T-cell (primary cell): ENCODE data around the gene TEAD1. TPM values are rescaled to one million over a fixed set of nuclear protein-coding genes. Genes with fewer than 3 reads are reported as not detected.
A peak's percentile ranks its signal among the peaks of the same experiment; 100 is the strongest.

Source experiments
- ATAC-seq, 4 experiments: fragments of 200-7000 bp in 3 of 4; fragments of 150-1000 bp in 1 of 4; cut with Tn5 transposase; replicated peaks in 1 of 4; 1 replicate in 3 of 4; 2 replicates in 1 of 4; pipeline ENCODE4 v1.10.0; 2021; ENCODE audit warnings: moderate library complexity in 3 of 4, mild to moderate bottlenecking in 2 of 4, moderate number of reproducible peaks in 1 of 4
- CTCF ChIA-PET, 2 donors: fragments of 300-600 bp; sonication (Branson Sonifier 250); formaldehyde crosslinking; loops; one replicate each; lab custom pipeline; 2022; ENCODE audit warnings: antibody characterized with exemption in 2 of 2; lab: Charles Lee
- POLR2A ChIA-PET, 2 donors: fragments of 300-600 bp; sonication (Branson Sonifier 250); formaldehyde crosslinking; loops; one replicate each; lab custom pipeline; 2022; ENCODE audit warnings: antibody characterized with exemption in 2 of 2; lab: Charles Lee
- DNase-seq, 35 experiments: peaks; one replicate each; pipeline versions ENCODE4 v3.0.0 to v3.0.0-alpha.2; 2013 to 2023
- H3K27ac ChIP-seq: one replicate; pipeline ENCODE4 v1.5.1; 2013; ENCODE audit warnings: low read length
- H3K27me3 ChIP-seq, 2 experiments: replicated peaks in 1 of 2; 1 replicate in 1 of 2; 2 replicates in 1 of 2; pipeline versions ENCODE4 v1.6.1 to v1.7.0; 2013; ENCODE audit warnings: low read length in 1 of 2, mixed read lengths in 1 of 2; ENCODE audit not compliant: control insufficient read depth in 2 of 2, insufficient read depth in 2 of 2; ENCODE audit errors: extremely low read depth in 1 of 2
- H3K36me3 ChIP-seq, 2 donors: 1 replicate in 1 of 2; 2 replicates in 1 of 2; pipeline versions ENCODE4 v1.6.1 to v1.7.0; 2013; ENCODE audit warnings: low read length in 1 of 2; ENCODE audit not compliant: control insufficient read depth in 2 of 2, insufficient read depth in 1 of 2; ENCODE audit errors: extremely low read depth in 1 of 2
- H3K4me1 ChIP-seq, 2 experiments: 1 replicate in 1 of 2; 2 replicates in 1 of 2; pipeline versions ENCODE4 v1.6.1 to v1.7.0; 2013; ENCODE audit warnings: low read length in 2 of 2, mixed read lengths in 1 of 2; ENCODE audit not compliant: insufficient read depth in 2 of 2, control insufficient read depth in 1 of 2; ENCODE audit errors: extremely low read depth in 1 of 2
- H3K4me3 ChIP-seq, 2 donors: 1 replicate in 1 of 2; 2 replicates in 1 of 2; pipeline versions ENCODE4 v1.5.1 to v1.7.0; 2013; ENCODE audit warnings: mild to moderate bottlenecking in 2 of 2, low read length in 1 of 2, moderate library complexity in 1 of 2; ENCODE audit not compliant: control insufficient read depth in 1 of 2; ENCODE audit errors: extremely low read depth in 1 of 2
- H3K9me3 ChIP-seq: 2 replicates; pipeline ENCODE4 v1.7.0; 2013
- H3K27ac Mint-ChIP-seq, 2 donors: one replicate each; pipeline ENCODE4 v1.8.0; 2020 to 2021; ENCODE audit warnings: mild to moderate bottlenecking in 2 of 2, mixed read lengths in 2 of 2
- H3K27me3 Mint-ChIP-seq, 2 donors: one replicate each; pipeline ENCODE4 v1.8.0; 2021 to 2022; ENCODE audit warnings: mixed read lengths in 2 of 2
- H3K36me3 Mint-ChIP-seq: one replicate; pipeline ENCODE4 v1.8.0; 2021; ENCODE audit warnings: mixed read lengths
- H3K4me1 Mint-ChIP-seq, 3 donors: one replicate each; pipeline ENCODE4 v1.8.0; 2020 to 2022; ENCODE audit warnings: mixed read lengths in 3 of 3, mild to moderate bottlenecking in 1 of 3
- H3K4me3 Mint-ChIP-seq, 3 donors: one replicate each; pipeline ENCODE4 v1.8.0; 2020 to 2022; ENCODE audit warnings: mild to moderate bottlenecking in 3 of 3, mixed read lengths in 3 of 3, moderate library complexity in 3 of 3
- H3K9me3 Mint-ChIP-seq, 3 donors: one replicate each; pipeline ENCODE4 v1.8.0; 2020 to 2022; ENCODE audit warnings: mixed read lengths in 3 of 3
- WGBS: methylation state at CpG from one replicate; pipeline ENCODE4 v1.1.5; 2013; ENCODE audit warnings: missing lambda C conversion rate; ENCODE audit not compliant: insufficient coverage; 5-methylcytosine and 5-hydroxymethylcytosine counted together
- total RNA-seq, 35 experiments: library from RNA in 6 of 35; stranded (reverse) in 6 of 35; fragments of 120-200 nt in 1 of 35; gene quantifications; one replicate each; pipeline versions ENCODE4 v1.2.1 to v1.2.4 and lab custom pipeline; 2013 to 2026

The TEAD1 gene
- total RNA-seq, 5 donors from 2014 or later (not counting 1 experiment from before 2014, with no cell fraction given): 0.20 to 0.72 (median 0.44) TPM; not detected in 1

DNA sequence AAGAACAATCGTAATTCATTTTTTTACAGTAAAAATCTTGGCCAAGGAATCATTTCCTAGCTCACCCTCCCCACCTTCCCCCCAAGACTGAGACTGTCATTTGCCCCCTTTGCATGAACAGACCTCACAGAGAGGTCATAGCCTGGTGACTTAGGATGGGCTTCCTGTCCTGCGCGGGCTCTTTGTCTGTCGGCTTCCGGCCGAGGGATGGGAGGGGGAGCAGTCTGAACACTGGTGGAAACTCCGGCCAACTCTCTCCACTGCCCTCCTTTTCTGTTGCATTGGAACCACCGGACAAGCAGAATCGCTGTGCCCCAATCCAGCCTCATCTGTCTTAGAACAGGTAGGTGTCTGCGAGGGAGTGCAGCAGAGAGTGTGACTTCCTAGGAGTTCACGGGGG, 41.7 kb downstream of the TEAD1 start:
- Mint-ChIP-seq H3K27ac (no peak overlapping the region), H3K27me3 (peaks cover 44 to 51% of the 10 kb centered on the region in 2 donors), H3K9me3 (no peaks in the 10 kb centered on the region), H3K4me3 (no peak overlapping the region), H3K4me1 (peaks cover 0 to 21% (median 20%) of the 10 kb centered on the region in 3 donors), H3K36me3 (no peaks in the 10 kb centered on the region)
- peaks cover 9 to 17% of the 10 kb centered on the region in 2 experiments for H3K4me1 ChIP-seq
- H3K36me3 ChIP-seq: no peaks in the 10 kb centered on the region
- no peak overlapping the region for H3K27ac ChIP-seq
- 71% methylated on average over 1 of the region's 11 CpGs for WGBS
- POLR2A ChIA-PET: no interaction called here
- no peaks in the 10 kb centered on the region for H3K9me3 ChIP-seq
- DNase-seq (no peak), ATAC-seq (no peak)
- no peak overlapping the region for H3K4me3 ChIP-seq
- H3K27me3 ChIP-seq: peaks cover 4 to 40% of the 10 kb centered on the region in 2 experiments
- CTCF ChIA-PET: no interaction called here

DNA sequence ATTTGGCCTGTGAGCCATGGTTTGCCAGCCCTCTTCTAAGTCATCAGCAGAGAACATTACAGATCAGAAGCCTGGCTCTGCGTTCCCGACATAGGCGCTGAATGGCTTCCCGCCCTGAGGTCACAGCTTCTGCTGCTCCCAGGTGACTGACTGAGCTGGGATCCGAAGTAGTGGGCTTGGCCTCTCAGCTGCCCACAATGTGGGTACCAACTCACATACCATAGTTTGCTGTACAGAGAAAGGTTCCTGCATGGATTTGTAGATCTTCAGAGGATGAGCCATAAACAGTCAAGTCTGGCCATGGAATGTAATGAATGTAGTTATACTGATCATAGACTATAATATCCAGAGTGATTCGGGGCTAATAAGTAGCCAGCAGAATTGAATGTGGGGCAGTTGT, 42.6 kb downstream of the TEAD1 start:
- WGBS: no CpG with 5 or more reads among the region's 6 CpGs
- no peak for DNase-seq

DNA sequence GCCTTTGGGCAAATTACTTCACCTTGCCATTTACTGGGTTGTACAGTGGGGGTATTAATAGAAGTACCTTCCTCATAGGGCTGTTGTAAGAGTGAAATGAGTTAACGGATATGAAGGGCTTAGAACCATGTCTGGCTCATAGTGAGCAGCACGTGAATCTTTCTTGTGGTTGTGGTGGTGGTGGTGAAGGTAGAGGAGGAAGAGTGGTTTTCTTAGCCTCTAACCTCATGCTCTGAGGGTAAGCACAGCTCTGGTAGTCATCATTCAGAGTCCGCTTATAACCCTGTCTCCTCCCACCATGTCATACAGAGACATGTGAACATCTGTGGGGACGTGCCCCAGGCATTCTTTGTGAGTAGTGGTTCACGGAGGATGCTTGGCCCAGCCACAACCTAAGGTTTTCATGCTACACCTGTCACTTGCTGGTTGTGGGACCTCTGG, 43.6 kb downstream of the TEAD1 start:
- Histone ChIP-seq H3K36me3 (no peaks in the 10 kb centered on the region), H3K27me3 (peaks cover 13 to 47% of the 10 kb centered on the region in 2 experiments), H3K4me3 (peak overlapping the region in 1 of 2 donors; percentile 17), H3K9me3 (no peaks in the 10 kb centered on the region), H3K4me1 (peaks cover 9 to 17% of the 10 kb centered on the region in 2 experiments), H3K27ac (no peak overlapping the region)
- H3K9me3 Mint-ChIP-seq: no peaks in the 10 kb centered on the region
- peaks cover 49 to 58% of the 10 kb centered on the region in 2 donors for H3K27me3 Mint-ChIP-seq
- H3K27ac Mint-ChIP-seq: no peak overlapping the region
- ChIA-PET POLR2A (no interaction called here), CTCF (no interaction called here)
- H3K4me1 Mint-ChIP-seq: peaks cover 0 to 21% (median 20%) of the 10 kb centered on the region in 3 donors
- ATAC-seq: peak; percentile 82 to 98 (median 90)
- no peaks in the 10 kb centered on the region for H3K36me3 Mint-ChIP-seq
- DNase-seq: peak in 33 of 35 experiments; percentile 1 to 72 (median 27)
- peak overlapping the region in 1 of 3 donors; percentile 21 for H3K4me3 Mint-ChIP-seq
- WGBS: no CpG with 5 or more reads among the region's 5 CpGs

More for the DNA sequence above, 42.6 kb downstream of the TEAD1 start:
- POLR2A ChIA-PET: no interaction called here
- peak overlapping the region in 1 of 3 donors; percentile 12 for H3K4me3 Mint-ChIP-seq
- Histone ChIP-seq H3K36me3 (no peaks in the 10 kb centered on the region), H3K27ac (no peak overlapping the region), H3K27me3 (peaks cover 4 to 43% of the 10 kb centered on the region in 2 experiments), H3K4me3 (no peak overlapping the region), H3K9me3 (no peaks in the 10 kb centered on the region), H3K4me1 (peaks cover 9 to 17% of the 10 kb centered on the region in 2 experiments)
- H3K27me3 Mint-ChIP-seq: peaks cover 51 to 53% of the 10 kb centered on the region in 2 donors
- no peak overlapping the region for H3K27ac Mint-ChIP-seq
- no peaks in the 10 kb centered on the region for H3K36me3 Mint-ChIP-seq
- CTCF ChIA-PET: no interaction called here
- no peaks in the 10 kb centered on the region for H3K9me3 Mint-ChIP-seq
- no peak for ATAC-seq
- H3K4me1 Mint-ChIP-seq: peaks cover 0 to 21% (median 20%) of the 10 kb centered on the region in 3 donors

DNA sequence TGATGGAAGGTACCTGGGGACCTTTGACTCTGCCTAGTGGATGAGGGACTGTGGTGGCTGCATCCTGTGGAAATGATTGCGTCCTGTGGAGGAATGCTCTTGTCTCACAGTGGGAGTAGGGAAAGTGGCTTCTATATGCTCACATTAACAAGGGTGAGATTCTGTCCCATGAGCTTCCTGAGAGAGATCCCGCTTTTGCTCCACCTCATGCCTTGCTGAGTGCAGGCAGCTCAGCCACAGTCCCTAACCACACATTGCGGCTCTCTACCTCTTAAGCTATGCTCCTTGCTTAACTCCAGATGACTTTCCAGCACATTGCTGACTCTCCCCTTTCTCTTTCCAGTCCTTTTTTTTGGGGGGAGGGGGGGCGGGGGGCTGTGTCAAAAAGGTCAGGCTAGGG, 45.0 kb downstream of the TEAD1 start:
- POLR2A ChIA-PET: no interaction called here
- ATAC-seq (no peak), DNase-seq (no peak)
- CTCF ChIA-PET: no interaction called here
- Histone ChIP-seq H3K36me3 (no peaks in the 10 kb centered on the region), H3K4me1 (peaks cover 9 to 17% of the 10 kb centered on the region in 2 experiments), H3K27me3 (peaks cover 15 to 44% of the 10 kb centered on the region in 2 experiments), H3K27ac (no peak overlapping the region), H3K4me3 (no peak overlapping the region), H3K9me3 (no peaks in the 10 kb centered on the region)
- Mint-ChIP-seq H3K27ac (no peak overlapping the region), H3K9me3 (no peaks in the 10 kb centered on the region), H3K36me3 (no peaks in the 10 kb centered on the region), H3K27me3 (peaks cover 54 to 64% of the 10 kb centered on the region in 2 donors), H3K4me1 (peaks cover 10 to 21% (median 20%) of the 10 kb centered on the region in 3 donors), H3K4me3 (no peak overlapping the region)
- 57% methylated on average over 1 of the region's 4 CpGs for WGBS

DNA sequence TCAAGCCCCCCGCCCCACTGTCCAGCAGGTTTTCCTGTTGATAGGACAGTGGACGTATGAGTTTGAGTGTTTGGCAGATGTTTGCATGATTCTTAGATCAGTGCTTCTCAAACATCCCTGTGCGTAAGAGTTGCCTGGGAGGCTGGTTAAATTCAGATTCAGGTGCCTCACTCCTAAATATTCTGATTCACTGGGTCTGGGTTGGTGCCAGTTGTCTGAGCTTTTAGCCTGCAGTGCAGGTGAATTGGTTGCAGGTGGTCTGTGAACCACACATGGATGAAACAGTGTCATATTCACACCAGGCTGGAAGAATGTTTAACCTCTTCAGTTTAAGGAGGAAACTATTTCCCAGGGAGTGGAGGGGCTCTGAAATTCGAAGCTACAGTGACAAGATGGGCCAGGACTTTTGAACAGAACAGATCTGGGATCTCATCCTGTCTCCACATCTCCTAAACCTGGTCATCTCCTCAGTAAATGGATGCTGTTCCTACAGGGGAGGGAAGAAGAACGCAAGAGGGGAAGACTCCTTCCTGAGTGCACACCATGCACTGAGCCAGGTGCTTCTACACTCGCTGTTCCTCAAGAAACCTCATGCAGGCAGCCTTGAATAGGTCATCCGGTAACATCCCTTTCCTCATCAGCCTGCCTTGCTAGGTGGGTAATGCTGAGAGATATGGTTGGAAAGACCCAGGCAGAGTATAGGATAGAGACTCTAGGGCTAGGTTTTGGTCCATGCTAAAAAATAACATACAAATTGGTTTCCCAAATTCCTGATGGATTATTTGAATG, 47.8 kb downstream of the TEAD1 start:
- Mint-ChIP-seq H3K27ac (no peak overlapping the region), H3K36me3 (no peaks in the 10 kb centered on the region), H3K4me1 (peaks cover 15 to 20% (median 17%) of the 10 kb centered on the region in 3 donors), H3K4me3 (no peak overlapping the region), H3K9me3 (no peaks in the 10 kb centered on the region), H3K27me3 (peaks cover 56 to 76% of the 10 kb centered on the region in 2 donors)
- H3K27me3 ChIP-seq: peaks cover 16 to 35% of the 10 kb centered on the region in 2 experiments
- H3K9me3 ChIP-seq: no peaks in the 10 kb centered on the region
- ChIA-PET CTCF (no interaction called here), POLR2A (no interaction called here)
- ATAC-seq (no peak), DNase-seq (no peak)
- H3K4me1 ChIP-seq: peaks cover 9 to 17% of the 10 kb centered on the region in 2 experiments
- WGBS: no CpG with 5 or more reads among the region's 7 CpGs
- H3K36me3 ChIP-seq: no peaks in the 10 kb centered on the region
- no peak overlapping the region for H3K4me3 ChIP-seq
- H3K27ac ChIP-seq: no peak overlapping the region

DNA sequence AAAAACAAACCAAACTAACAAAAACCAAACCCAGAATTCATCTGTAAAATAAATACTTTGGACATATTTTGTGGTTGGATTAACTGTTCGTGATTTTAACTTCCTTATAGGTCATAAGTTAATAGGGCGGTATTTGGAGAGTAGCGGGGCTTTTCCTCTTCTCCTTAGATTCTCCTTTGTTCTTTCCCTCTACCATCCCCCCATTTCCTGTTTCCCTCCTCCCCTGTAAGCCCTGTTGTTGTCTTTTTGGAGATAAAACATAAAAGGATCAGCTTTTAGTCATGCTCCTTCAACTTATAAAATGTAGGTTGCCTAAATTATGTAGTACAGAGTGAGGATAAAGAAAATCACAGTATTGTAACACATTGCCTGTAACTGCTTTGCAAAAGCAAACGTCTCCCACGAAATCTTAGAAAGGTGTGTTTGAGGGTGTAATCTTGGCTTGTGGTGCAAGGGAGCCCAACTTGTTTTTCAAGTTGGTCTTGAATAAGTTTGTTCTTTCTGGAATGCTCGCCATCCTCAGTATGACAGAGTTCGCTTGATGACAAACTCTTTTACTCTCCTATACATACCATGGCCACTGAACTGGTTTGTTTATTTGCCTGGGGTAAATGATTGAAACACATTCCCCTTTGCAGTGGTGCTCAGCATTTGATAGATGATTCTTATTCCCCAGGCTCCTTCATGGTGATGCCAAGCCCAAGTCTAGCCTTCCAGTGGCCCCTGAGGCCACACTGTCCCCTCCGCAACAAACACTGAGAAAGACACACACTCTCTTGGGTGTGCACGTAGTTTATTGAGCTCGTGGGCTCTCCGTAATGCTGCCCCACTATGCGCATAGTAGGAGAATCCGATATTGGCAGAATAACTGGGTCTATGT, 49.4 kb downstream of the TEAD1 start:
- no peak overlapping the region for H3K27ac Mint-ChIP-seq
- 72% methylated on average over 6 of the region's 13 CpGs for WGBS
- Histone ChIP-seq H3K4me3 (no peak overlapping the region), H3K27me3 (peaks cover 14 to 34% of the 10 kb centered on the region in 2 experiments), H3K27ac (no peak overlapping the region), H3K9me3 (no peaks in the 10 kb centered on the region), H3K36me3 (no peaks in the 10 kb centered on the region), H3K4me1 (peaks cover 0 to 5% of the 10 kb centered on the region in 2 experiments)
- H3K4me1 Mint-ChIP-seq: peaks cover 2 to 15% (median 7%) of the 10 kb centered on the region in 3 donors
- DNase-seq (no peak), ATAC-seq (no peak)
- ChIA-PET POLR2A (no interaction called here), CTCF (interaction anchor here in 1 of 2 donors (0.7 kb wide), 1 partner anchor 10 kb away, joined by 5 read pairs; no protein-coding TSS in a partner anchor)
- H3K27me3 Mint-ChIP-seq: peaks cover 64 to 76% of the 10 kb centered on the region in 2 donors
- no peak overlapping the region for H3K4me3 Mint-ChIP-seq
- H3K9me3 Mint-ChIP-seq: no peaks in the 10 kb centered on the region
- H3K36me3 Mint-ChIP-seq: no peaks in the 10 kb centered on the region
